Stimulated activated naive CD8-positive, alpha-beta T cell treated with anti-CD3 and anti-CD28 coated beads, Interleukin-15, amount 100 ng/mL, for 72 hours (primary cell): ENCODE results near the gene BRPF3.

Source experiments
- ATAC-seq: fragments of 150-1000 bp; cut with Tn5 transposase; 2 replicates; pipeline ENCODE4 v1.10.0; 2021; ENCODE audit warnings: mild to moderate bottlenecking, moderate library complexity
- DNase-seq, 2 donors: peaks; one replicate each; pipeline ENCODE4 v3.0.0; 2021 to 2022
- H3K27ac Mint-ChIP-seq, 2 donors: one replicate each; pipeline ENCODE4 v1.8.0; 2022; ENCODE audit warnings: mild to moderate bottlenecking in 2 of 2, mixed read lengths in 2 of 2, moderate library complexity in 2 of 2
- H3K27me3 Mint-ChIP-seq: one replicate; pipeline ENCODE4 v1.8.0; 2022; ENCODE audit warnings: mixed read lengths
- H3K4me1 Mint-ChIP-seq: one replicate; pipeline ENCODE4 v1.8.0; 2022; ENCODE audit warnings: mild to moderate bottlenecking, mixed read lengths
- H3K4me3 Mint-ChIP-seq, 2 donors: one replicate each; pipeline ENCODE4 v1.8.0; 2022; ENCODE audit warnings: mild to moderate bottlenecking in 2 of 2, mixed read lengths in 2 of 2, moderate library complexity in 1 of 2
- H3K9me3 Mint-ChIP-seq, 2 donors: one replicate each; pipeline ENCODE4 v1.8.0; 2022; ENCODE audit warnings: mixed read lengths in 2 of 2

The BRPF3 gene

DNA sequence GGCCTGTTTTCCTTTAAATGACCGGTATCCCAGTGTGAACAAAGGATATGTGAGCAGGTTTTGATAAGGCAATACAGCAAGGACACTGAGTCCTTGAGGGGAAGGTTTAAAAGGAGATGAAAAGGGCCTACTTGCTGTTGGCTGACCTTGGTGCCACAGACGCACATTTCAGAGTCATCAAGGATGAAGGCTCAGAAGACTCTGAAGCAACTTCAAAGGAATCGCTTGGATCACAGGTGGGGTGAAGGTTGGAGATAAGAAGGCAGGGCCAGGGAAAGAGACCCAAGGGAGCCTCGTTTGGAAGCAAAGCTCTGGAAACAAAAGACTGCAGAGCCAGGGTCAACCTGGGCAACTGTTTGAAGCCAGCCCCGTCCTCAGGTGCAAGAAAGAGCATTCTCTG is 43.2 kb downstream of the BRPF3 start:
- no peak for ATAC-seq
- H3K4me3 Mint-ChIP-seq: no peak overlapping the region
- H3K9me3 Mint-ChIP-seq: no peaks in the 10 kb centered on the region
- H3K27ac Mint-ChIP-seq: no peak overlapping the region
- H3K27me3 Mint-ChIP-seq: peaks cover 19% of the 10 kb centered on the region
- H3K4me1 Mint-ChIP-seq: peaks cover 14% of the 10 kb centered on the region
- no peak for DNase-seq

DNA sequence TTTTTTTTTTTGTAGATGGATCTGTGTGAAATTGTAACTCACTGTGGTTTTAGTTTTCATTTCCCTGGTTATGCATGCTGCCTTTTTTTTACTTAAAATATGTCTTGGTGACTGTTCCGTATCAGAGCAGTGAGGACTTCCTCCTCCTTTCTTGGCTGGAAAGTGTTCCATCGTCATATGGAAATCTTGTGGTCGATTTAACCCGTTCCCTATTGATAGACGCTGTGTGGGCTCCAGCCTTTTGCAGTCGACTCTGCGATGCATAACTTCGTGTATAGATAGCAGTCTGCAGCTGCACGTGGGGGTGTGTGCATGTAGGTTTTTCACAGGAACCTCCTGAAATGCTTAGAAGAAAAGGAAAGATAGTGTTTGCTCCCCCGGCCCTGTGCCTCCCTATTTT is 45.2 kb downstream of the BRPF3 start:
- H3K27me3 Mint-ChIP-seq: peaks cover 19% of the 10 kb centered on the region
- peak overlapping the region in 1 of 2 donors; percentile 35 for H3K27ac Mint-ChIP-seq
- ATAC-seq (no peak), DNase-seq (no peak)
- H3K4me3 Mint-ChIP-seq: peak overlapping the region in 1 of 2 donors; percentile 26
- H3K4me1 Mint-ChIP-seq: peaks cover 20% of the 10 kb centered on the region
- H3K9me3 Mint-ChIP-seq: no peaks in the 10 kb centered on the region

DNA sequence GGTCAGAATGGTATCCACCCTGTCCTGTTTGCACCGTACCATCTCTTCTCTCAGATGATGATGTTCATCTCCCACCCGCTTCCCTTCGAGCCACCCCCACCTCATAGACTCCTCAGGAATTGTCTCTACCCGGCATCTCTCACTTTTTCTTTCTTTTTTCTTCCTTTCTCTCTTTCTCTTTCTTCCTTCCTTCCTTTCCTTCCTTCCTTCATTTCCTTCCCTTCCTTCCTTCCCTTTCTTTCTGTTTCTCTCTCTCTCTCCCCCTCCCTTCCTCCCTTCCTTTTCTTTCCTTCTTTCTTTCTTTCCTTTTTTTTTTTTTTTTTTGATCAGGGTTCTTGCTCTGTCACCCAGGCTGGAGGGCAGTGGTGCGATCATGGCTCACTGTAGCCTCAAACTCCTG is 45.6 kb downstream of the BRPF3 start:
- Mint-ChIP-seq H3K27me3 (peaks cover 19% of the 10 kb centered on the region), H3K4me3 (peak overlapping the region in 1 of 2 donors; percentile 26), H3K27ac (no peak overlapping the region), H3K9me3 (no peaks in the 10 kb centered on the region), H3K4me1 (peaks cover 20% of the 10 kb centered on the region)
- DNase-seq (no peak), ATAC-seq (no peak)

DNA sequence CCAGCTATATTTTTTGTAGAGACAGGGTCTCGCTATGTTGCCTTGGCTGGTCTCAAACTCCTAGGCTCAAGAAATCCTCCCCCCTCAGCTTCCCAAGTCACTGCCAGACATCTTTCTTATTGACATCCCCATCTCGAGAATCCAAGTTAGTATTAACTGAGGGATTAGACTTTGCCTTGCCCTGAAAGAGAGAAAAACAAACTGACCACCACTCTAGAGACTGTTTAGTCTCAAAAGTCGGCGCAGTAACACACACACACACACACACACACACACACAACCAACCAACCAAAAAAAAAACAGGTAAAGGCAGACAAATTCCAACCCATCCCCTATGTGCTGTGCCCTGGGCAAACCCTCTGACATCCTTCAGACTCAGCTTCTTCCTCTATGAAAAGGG is 46.1 kb downstream of the BRPF3 start:
- H3K4me3 Mint-ChIP-seq: no peak overlapping the region
- peaks cover 19% of the 10 kb centered on the region for H3K27me3 Mint-ChIP-seq
- H3K27ac Mint-ChIP-seq: no peak overlapping the region
- no peak for DNase-seq
- peaks cover 20% of the 10 kb centered on the region for H3K4me1 Mint-ChIP-seq
- no peak for ATAC-seq
- H3K9me3 Mint-ChIP-seq: no peaks in the 10 kb centered on the region

DNA sequence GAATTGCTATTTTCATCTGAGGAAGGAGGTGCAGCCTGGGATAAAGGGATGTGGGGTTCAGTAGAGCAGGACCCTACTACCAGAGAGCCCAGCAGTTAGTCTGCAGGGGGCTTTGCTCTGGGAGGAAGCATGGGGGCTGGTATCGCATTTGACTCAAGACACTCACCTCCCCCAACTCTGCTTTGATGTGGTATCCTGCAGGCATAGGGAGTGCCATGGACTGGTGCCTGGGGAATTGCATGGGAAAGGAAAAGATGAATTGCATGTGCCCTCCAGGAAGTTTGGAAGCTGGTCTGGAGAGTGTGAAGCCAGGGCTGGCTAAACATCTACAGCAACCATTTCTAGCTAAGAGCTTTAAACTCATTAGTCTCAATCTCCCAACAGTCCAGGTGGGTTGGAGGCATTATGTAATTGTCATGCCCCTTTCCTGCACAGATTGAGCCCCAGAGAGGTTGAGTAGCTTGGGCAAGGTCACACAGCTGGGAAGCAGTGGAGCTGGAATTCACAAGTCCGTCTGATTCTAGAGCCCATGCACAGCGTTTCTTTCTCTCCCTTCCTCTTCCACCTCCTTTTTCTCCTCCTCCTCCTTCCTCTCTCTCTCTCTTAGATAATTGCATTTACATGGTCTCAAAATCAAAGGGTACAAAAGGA is 47.1 kb downstream of the BRPF3 start:
- Mint-ChIP-seq H3K27me3 (peaks cover 19% of the 10 kb centered on the region), H3K4me1 (peaks cover 20% of the 10 kb centered on the region), H3K9me3 (no peaks in the 10 kb centered on the region), H3K27ac (no peak overlapping the region), H3K4me3 (no peak overlapping the region)
- no peak for ATAC-seq
- DNase-seq: no peak

DNA sequence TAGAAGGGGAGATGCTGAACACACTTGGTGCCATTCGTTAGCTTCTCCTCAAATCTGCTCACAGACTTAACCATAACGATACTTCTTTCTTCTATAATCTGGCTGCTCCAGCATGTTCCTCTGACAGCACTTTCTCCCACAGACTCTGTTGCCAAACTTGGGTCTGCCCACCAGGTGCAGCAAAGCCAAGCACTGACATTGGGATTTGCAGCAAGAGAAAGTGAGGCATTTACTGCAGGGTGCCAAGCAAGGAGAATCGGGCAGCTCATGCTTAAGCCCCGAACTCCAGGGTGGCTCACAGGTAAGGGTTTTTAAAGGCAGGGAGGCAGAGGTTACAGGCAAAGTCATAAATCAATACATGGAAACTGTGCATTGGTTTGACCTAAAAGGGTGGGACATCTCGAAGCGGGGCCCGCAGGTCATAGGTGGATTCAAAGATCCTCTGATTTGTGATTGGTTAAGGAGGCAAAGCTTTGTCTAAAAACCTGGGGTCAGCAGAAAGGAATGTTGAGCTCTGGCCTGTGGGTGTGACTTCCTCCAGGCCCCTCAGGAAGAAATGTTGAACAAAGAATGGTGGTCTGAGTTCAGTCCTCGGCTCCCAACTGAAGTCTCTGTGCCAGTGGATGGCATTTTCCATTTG is 48.2 kb downstream of the BRPF3 start:
- Mint-ChIP-seq H3K27ac (no peak overlapping the region), H3K4me1 (peaks cover 20% of the 10 kb centered on the region), H3K4me3 (no peak overlapping the region), H3K27me3 (peaks cover 19% of the 10 kb centered on the region), H3K9me3 (no peaks in the 10 kb centered on the region)
- DNase-seq (no peak), ATAC-seq (no peak)

DNA sequence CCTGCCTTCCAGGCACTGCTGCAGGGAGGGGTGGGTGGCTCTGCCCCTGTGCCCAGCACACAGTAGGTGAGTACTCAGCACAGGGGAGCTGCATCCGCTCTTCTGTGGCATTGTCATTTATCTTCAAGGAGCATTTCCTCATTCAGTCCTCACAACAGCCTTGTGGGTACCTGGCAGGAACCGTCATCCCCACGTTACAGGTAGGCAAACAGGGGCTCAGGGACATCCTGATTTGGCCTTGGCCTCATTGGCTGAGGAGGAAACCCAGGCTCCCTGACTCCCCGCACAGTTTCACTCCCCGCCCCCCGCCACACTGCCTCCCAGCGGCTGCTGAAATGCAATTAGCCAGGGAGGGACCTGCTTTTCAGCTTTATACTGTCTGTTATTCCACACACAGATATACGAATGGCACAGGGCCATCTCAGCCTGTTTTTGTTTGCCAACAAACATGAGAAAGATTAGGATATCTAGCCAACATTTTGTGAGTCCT is 49.1 kb downstream of the BRPF3 start:
- DNase-seq (peak in 1 of 2 donors; percentile 9), ATAC-seq (peak; percentile 64)
- Mint-ChIP-seq H3K4me3 (no peak overlapping the region), H3K4me1 (peaks cover 20% of the 10 kb centered on the region), H3K27me3 (peaks cover 19% of the 10 kb centered on the region), H3K9me3 (no peaks in the 10 kb centered on the region), H3K27ac (no peak overlapping the region)

DNA sequence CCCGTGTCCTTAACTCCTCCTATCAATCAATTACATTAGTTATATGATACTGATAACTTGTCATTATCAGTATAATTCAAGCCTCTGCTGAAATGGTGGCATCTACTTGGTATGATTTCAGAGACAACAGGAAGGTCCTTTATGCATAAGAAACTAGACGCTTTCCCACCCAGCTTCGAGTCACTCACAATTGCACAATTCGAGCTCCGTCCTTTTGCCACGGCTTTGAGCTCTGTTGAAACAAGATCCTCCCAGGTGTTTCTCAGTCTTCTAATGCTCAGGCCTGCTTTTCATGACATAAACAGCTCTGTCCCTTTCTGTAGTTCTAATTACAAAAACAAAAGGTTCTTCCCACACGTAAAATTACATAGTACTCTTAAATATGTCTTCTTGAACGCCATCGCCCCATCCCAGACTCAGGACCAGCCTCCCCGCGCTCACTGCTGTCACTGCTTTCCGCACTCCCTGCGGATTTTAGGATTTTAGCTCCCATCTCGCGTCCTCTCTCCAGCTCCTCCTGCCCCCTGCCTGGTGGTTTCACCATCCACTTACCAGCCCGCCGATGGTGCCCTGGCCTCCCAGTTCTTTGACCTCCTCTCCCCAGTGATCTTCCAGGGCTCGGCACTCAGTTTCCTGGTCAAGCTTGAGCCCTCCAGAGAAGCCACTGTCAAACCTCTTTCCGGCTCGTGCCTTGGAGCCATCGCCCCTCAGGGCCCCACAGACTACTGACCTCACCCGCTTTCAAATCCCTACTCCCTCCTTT is 50.1 kb downstream of the BRPF3 start:
- Mint-ChIP-seq H3K27ac (peak overlapping the region in 1 of 2 donors; percentile 35), H3K27me3 (peaks cover 18% of the 10 kb centered on the region)

DNA sequence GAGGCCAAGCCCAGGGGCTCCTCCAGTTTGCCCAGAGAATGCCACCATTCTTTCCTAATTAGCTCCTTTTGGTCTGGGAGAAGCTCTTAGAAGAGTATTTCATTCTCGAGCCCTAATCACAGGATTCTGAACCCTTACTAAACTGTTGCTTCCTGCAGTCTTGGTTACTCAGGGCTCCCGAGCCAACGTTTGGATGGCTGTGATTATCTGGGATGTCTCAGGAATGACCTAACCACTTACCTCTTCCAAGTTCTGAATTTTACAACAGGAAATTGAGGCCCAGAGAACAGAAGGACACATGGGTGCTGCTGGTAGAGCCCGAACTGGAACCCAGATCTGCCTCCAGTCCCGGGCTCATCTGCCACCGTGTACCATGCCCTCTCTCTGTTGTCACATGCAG is 51.1 kb downstream of the BRPF3 start:
- DNase-seq (no peak), ATAC-seq (no peak)
- peaks cover 8% of the 10 kb centered on the region for H3K27me3 Mint-ChIP-seq
- H3K27ac Mint-ChIP-seq: no peak overlapping the region
- peaks cover 5% of the 10 kb centered on the region for H3K4me1 Mint-ChIP-seq
- H3K9me3 Mint-ChIP-seq: no peaks in the 10 kb centered on the region
- no peak overlapping the region for H3K4me3 Mint-ChIP-seq

More for the DNA sequence above, 50.1 kb downstream of the BRPF3 start:
- DNase-seq: no peak
- ATAC-seq: no peak
- Mint-ChIP-seq H3K4me1 (peaks cover 14% of the 10 kb centered on the region), H3K9me3 (no peaks in the 10 kb centered on the region), H3K4me3 (no peak overlapping the region)

DNA sequence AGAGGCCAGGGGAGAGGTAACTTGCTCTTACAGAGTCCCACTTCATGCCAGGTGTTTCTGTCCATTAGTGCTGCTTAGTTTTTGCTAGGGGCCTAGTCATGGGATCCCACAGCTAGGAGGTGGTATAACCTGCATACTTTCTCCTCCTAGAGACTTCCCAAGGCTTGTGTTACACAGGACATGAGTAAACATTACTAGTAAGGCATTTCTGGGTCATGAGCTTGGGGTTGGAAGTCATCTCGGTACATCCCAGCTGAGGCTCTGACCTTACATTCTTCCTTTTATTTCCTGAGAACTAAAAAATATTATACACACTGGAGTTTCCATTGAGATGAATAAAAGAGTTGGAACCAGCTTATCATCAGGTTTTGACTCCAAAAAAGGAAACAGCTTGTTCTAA is 52.4 kb downstream of the BRPF3 start:
- H3K27me3 Mint-ChIP-seq: no peaks in the 10 kb centered on the region
- H3K4me3 Mint-ChIP-seq: no peak overlapping the region
- DNase-seq (no peak), ATAC-seq (no peak)
- H3K9me3 Mint-ChIP-seq: no peaks in the 10 kb centered on the region
- H3K4me1 Mint-ChIP-seq: peaks cover 5% of the 10 kb centered on the region
- no peak overlapping the region for H3K27ac Mint-ChIP-seq

DNA sequence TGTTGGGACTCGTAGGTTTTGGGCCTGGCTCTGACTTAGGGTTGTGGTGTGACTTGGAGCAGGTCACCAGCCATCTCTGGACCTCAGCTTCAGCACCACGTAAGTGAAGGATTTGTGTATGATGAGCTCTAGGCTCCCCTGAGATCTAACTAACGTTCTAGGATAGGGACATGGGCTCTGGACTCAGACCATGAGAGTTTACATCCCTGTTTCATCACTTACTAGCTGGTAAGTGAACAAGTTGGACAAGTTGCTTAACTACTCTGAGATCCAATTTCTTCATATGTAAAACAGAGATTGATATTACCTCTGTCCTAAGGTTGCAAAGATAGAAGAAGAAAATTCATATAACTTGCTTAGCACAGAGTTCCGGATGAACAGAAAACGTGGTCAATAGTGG is 53.0 kb downstream of the BRPF3 start:
- H3K27ac Mint-ChIP-seq: no peak overlapping the region
- ATAC-seq (no peak), DNase-seq (no peak)
- H3K9me3 Mint-ChIP-seq: no peaks in the 10 kb centered on the region
- H3K4me1 Mint-ChIP-seq: peaks cover 5% of the 10 kb centered on the region
- H3K27me3 Mint-ChIP-seq: no peaks in the 10 kb centered on the region
- H3K4me3 Mint-ChIP-seq: no peak overlapping the region

DNA sequence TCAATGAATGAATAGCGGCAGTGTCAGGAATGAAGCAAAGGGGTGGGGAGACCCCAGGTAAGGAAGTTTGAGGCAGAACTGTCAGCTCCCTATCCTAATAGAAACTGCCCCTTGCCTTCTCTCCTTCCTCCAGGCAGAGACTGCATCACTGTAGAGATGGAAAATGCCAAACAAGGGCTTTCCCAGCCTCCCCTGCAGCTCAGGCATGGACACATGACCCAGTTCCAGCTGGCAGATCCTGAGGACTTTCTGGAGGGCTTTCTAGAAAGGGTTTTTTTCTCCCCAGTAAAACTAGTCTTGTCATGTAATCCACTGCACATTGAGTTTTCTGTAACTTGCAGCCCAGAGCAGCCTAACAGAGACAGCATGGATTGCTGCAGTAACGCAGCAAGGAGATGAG is 55.5 kb downstream of the BRPF3 start:
- no peaks in the 10 kb centered on the region for H3K4me1 Mint-ChIP-seq

DNA sequence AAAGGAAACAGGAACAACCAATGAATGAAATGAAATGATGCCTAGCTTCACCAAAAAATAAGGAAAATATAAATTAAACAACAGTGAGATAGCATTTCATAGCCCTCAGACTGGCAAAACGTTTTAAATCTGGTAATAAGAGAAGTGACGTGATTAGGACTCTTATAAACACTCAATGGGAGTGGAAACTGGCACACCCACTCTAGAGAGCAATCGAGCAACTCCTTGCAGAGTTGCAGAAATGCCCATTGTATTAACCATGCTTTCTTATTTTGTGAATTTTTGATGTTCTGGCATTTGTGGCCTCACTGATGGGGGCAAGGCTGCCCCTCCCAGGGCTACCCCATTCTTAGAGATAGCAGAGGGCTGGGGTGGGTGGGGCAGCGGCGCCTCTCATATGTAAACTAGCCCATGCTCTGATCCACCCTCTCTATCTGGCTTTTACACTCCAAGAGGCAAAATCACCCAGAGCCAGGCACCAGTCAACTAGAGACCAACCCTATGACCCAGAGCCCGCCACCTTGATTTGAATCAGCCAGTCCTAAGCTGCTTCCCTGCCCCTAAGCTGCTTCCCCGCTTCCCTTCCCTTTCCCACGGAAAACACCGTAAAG is 67.0 kb downstream of the BRPF3 start:
- ATAC-seq (no peak), DNase-seq (no peak)
- Mint-ChIP-seq H3K27ac (no peak overlapping the region), H3K9me3 (no peaks in the 10 kb centered on the region), H3K27me3 (peaks cover 29% of the 10 kb centered on the region), H3K4me1 (no peaks in the 10 kb centered on the region), H3K4me3 (no peak overlapping the region)

More for the DNA sequence above, 55.5 kb downstream of the BRPF3 start:
- no peaks in the 10 kb centered on the region for H3K9me3 Mint-ChIP-seq
- H3K27me3 Mint-ChIP-seq: no peaks in the 10 kb centered on the region
- no peak overlapping the region for H3K4me3 Mint-ChIP-seq
- DNase-seq (no peak), ATAC-seq (no peak)
- no peak overlapping the region for H3K27ac Mint-ChIP-seq

DNA sequence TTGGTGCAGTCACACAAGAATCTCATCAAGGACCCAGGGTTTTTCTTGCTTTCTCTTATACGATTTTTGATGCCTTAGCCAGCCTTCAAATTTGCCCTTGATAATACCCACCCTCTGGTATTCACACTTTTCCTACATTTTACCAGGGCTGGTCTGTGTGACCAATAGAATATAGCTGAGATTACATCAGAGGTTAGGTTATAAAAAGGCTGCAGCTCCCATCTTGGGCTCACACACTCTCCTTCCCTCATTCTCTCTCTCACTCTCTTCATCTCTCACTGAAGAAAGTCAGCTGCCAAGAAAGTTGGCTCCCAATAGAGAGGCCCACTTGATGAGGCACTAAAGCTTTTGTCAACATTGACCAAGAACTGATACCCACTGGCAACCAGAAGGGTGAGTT is 69.2 kb downstream of the BRPF3 start:
- DNase-seq: no peak

DNA sequence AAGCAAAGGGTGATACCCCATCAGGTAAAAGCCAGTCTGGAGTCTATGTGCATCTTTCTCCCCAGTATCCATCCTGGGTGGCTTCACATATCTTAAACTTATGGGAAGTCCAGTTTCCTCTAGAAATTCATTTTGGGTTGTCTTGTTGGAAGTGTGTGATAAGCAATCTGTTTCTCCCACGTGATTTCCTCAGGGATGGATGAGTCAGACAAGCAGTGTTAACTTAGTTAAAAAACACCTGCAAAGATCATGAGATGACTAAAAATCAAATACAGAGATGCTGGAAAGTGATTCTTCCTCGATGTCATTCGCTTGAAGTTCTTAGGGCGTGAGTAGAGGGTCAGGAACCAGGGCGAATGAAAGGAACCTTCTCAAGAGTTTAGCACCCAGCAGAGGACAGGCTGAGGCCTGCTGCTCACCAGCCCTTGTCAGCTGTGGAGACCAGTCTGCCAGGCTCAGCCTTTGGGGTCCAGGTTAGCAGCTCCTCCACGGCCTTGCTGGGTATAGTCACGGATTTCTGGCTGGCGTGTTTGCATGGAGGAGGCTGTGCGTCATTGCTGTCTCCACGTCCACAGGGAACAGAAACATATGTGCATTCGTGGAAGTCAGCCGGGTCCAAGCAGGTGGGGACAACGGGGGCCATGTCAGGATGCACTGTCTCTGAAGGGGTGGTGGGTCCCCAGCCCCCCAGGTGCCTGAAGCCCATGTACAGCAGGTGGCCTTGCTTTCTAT is 70.5 kb downstream of the BRPF3 start:
- ATAC-seq (no peak), DNase-seq (no peak)
- Mint-ChIP-seq H3K4me3 (no peak overlapping the region), H3K27ac (no peak overlapping the region), H3K27me3 (peaks cover 16% of the 10 kb centered on the region), H3K4me1 (no peaks in the 10 kb centered on the region), H3K9me3 (no peaks in the 10 kb centered on the region)

More for the DNA sequence above, 69.2 kb downstream of the BRPF3 start:
- H3K4me3 Mint-ChIP-seq: no peak overlapping the region
- peaks cover 29% of the 10 kb centered on the region for H3K27me3 Mint-ChIP-seq
- H3K4me1 Mint-ChIP-seq: no peaks in the 10 kb centered on the region
- H3K9me3 Mint-ChIP-seq: no peaks in the 10 kb centered on the region
- no peak overlapping the region for H3K27ac Mint-ChIP-seq
- ATAC-seq: no peak
